K562 (cell line): ENCODE data around the gene CGNL1. TPM values are rescaled to one million over a fixed set of nuclear protein-coding genes. Genes with fewer than 3 reads are reported as not detected.

Experiments
- ATAC-seq: fragments of 200-7000 bp; cut with Tn5 transposase; 3 replicates; pipeline ENCODE4 v1.9.1; 2020; ENCODE audit warnings: moderate library complexity
- BruUV-seq: library from RNA; stranded (reverse); fragments of 400-500 nt; replicated peaks from 2 replicates; lab custom pipeline; 2021; lab: Mats Ljungman, UMichigan
- CTCF ChIA-PET: fragments of 300-600 bp; formaldehyde crosslinking; extraction: SDS; loops from one replicate; lab custom pipeline; 2021; ENCODE audit warnings: low intra/inter-chr PET ratio; lab: Yijun Ruan, JAX
- POLR2A ChIA-PET: fragments of 300-600, 350-650 bp; sonication (Branson Sonifier 250); formaldehyde crosslinking; extraction: SDS; loops from one replicate; lab custom pipeline; 2021; ENCODE audit warnings: antibody characterized with exemption, inconsistent platforms; lab: Yijun Ruan, JAX
- DNase-seq, 4 experiments: peaks; one replicate each; pipeline versions ENCODE4 v3.0.0 to v3.0.0-alpha.2; 2011 to 2018; ENCODE audit warnings: low spot score in 3 of 4, mixed read lengths in 3 of 4; ENCODE audit errors: extremely low read depth in 1 of 4
- FAIRE-seq: peaks from 2 replicates; lab custom pipeline; 2011; peaks lifted over from hg19 to GRCh38; lab: Jason Lieb, UNC
- H2AFZ ChIP-seq: 2 replicates; pipeline ENCODE4 v1.6.0; 2011; ENCODE audit warnings: low read depth, low read length, control low read depth, inconsistent platforms
- H3K27ac ChIP-seq: fragments of 200-600 bp; 3 replicates; pipeline ENCODE4 v1.8.0; 2011; ENCODE audit warnings: low read depth, mild to moderate bottlenecking, control low read depth, inconsistent platforms, low read length, moderate library complexity, mixed read lengths; ENCODE audit errors: extremely low read depth
- H3K27me3 ChIP-seq, 2 experiments: fragments of 300-600 bp in 1 of 2; 2 replicates in 1 of 2; 3 replicates in 1 of 2; pipeline versions ENCODE4 v1.6.0 to v1.8.0; 2011; ENCODE audit warnings: inconsistent platforms in 2 of 2, low read length in 2 of 2, mild to moderate bottlenecking in 1 of 2, mixed read lengths in 1 of 2, moderate library complexity in 1 of 2; ENCODE audit not compliant: control insufficient read depth in 2 of 2, insufficient read depth in 2 of 2
- H3K36me3 ChIP-seq: fragments of 300-600 bp; 3 replicates; pipeline ENCODE4 v1.8.0; 2011; ENCODE audit warnings: mild to moderate bottlenecking, low read length, inconsistent platforms; ENCODE audit not compliant: control insufficient read depth, insufficient read depth
- H3K4me1 ChIP-seq, 2 experiments: fragments of 200-600 bp in 1 of 2; replicated peaks in 1 of 2; 2 replicates in 1 of 2; 3 replicates in 1 of 2; pipeline versions ENCODE4 v1.5.1 to v1.8.0; 2011; ENCODE audit warnings: inconsistent platforms in 2 of 2, low read length in 2 of 2, mild to moderate bottlenecking in 1 of 2, mixed read lengths in 1 of 2, moderate library complexity in 1 of 2; ENCODE audit not compliant: control insufficient read depth in 2 of 2, insufficient read depth in 2 of 2
- H3K4me2 ChIP-seq: 2 replicates; pipeline ENCODE4 v1.6.1; 2011; ENCODE audit warnings: low read length, control low read depth, inconsistent platforms, mixed read lengths; ENCODE audit not compliant: insufficient read depth
- H3K4me3 ChIP-seq: fragments of 200-600 bp; sonication (generic), shearing (Covaris generic); 2 replicates; pipeline ENCODE4 v1.5.1; 2016; ENCODE audit warnings: control low read depth, inconsistent platforms
- H3K79me2 ChIP-seq: fragments of 200-600 bp; 3 replicates; pipeline ENCODE4 v1.8.0; 2011; ENCODE audit warnings: low read length, inconsistent platforms; ENCODE audit not compliant: control insufficient read depth, insufficient read depth
- H3K9ac ChIP-seq, 2 experiments: 2 replicates each; pipeline versions ENCODE4 v1.6.0 to v1.6.1; 2011; ENCODE audit warnings: low read depth in 2 of 2, low read length in 2 of 2, control low read depth in 1 of 2, inconsistent platforms in 1 of 2, mild to moderate bottlenecking in 1 of 2, mixed read lengths in 1 of 2; ENCODE audit not compliant: insufficient read depth in 1 of 2
- H3K9me1 ChIP-seq: one replicate; pipeline ENCODE4 v1.6.0; 2011; ENCODE audit warnings: inconsistent platforms, mild to moderate bottlenecking, low read length, moderate library complexity; ENCODE audit not compliant: control insufficient read depth, insufficient read depth
- H3K9me3 ChIP-seq: replicated peaks from 2 replicates; pipeline ENCODE4 v1.5.1; 2011; ENCODE audit warnings: low read depth, low read length, inconsistent platforms; ENCODE audit not compliant: control insufficient read depth, insufficient read depth
- H4K20me1 ChIP-seq: replicated peaks from 2 replicates; pipeline ENCODE4 v1.6.1; 2011; ENCODE audit warnings: low read length, inconsistent platforms, mixed read lengths; ENCODE audit not compliant: control insufficient read depth, insufficient read depth
- NR2C1 ChIP-seq, 2 experiments: fragments of 450-650 bp; IDR thresholded peaks; 2 replicates each; pipeline ENCODE4 v1.6.1; 2017; ENCODE audit warnings: mild to moderate bottlenecking in 2 of 2, antibody characterized with exemption in 1 of 2, inconsistent platforms in 1 of 2, missing compliant biosample characterization in 1 of 2, missing genetic modification characterization in 1 of 2
- SIN3A ChIP-seq, 2 experiments: fragments of 150-350 bp in 1 of 2; IDR thresholded peaks; 2 replicates each; pipeline ENCODE4 v1.6.1; 2011 to 2016; ENCODE audit warnings: borderline replicate concordance in 2 of 2, low read depth in 2 of 2, low read length in 2 of 2, mild to moderate bottlenecking in 2 of 2, moderate library complexity in 2 of 2; ENCODE audit not compliant: control insufficient read depth in 1 of 2
- TFAM ChIP-seq: fragments of 250-450 bp; sonication (Bioruptor Pico); conservative IDR thresholded peaks from 2 replicates; pipeline ENCODE4 v1.5.0; 2021; ENCODE audit warnings: mild to moderate bottlenecking, moderate library complexity
- ZNF12 ChIP-seq: sonication (generic); formaldehyde crosslinking; IDR thresholded peaks from 2 replicates; pipeline ENCODE4 v1.4.0; 2020; ENCODE audit warnings: mild to moderate bottlenecking, missing genetic modification reagents
- WGBS: fragments of 100-300 bp; shearing (Covaris generic); methylation state at CpG from one replicate; pipeline ENCODE4 v1.1.6; 2016; ENCODE audit warnings: low coverage, mixed read lengths; ENCODE audit not compliant: insufficient coverage; ENCODE audit errors: missing lambda C conversion rate; 5-methylcytosine and 5-hydroxymethylcytosine counted together
- in situ Hi-C: fragments of 300-500 bp; cut with MboI; formaldehyde crosslinking; loops from 4 replicates; pipeline ENCODE4 v1.15.0; 2018; ENCODE audit warnings: inconsistent platforms, mixed read lengths
- intact Hi-C: fragments of 100-400 bp; cut with micrococcal nuclease; formaldehyde crosslinking; loops from 2 replicates; pipeline ENCODE4 v1.14.2; 2022
- polyA plus RNA-seq, 8 experiments: library from polyadenylated mRNA; depleted of rRNA in 4 of 8; stranded (reverse) in 5 of 8; unstranded in 3 of 8; fragments of >200 nt; fragmentation: Nextera tagmentation in 2 of 8; fragmentation: Illumina TruSeq in 1 of 8; extraction: Ambion mirVana in 2 of 8; extraction: Trizol in 1 of 8; gene quantifications; 2 replicates each; pipeline versions ENCODE4 v1.2.1 to v1.2.3, GENCODE V29; 2011 to 2014; ENCODE audit warnings: inconsistent platforms in 1 of 8, missing spikeins in 1 of 8
- total RNA-seq, 7 experiments: library from RNA; depleted of rRNA in 6 of 7; stranded (reverse); fragments of >200 nt in 6 of 7; fragmentation: Illumina TruSeq in 2 of 7; extraction: Trizol in 2 of 7; gene quantifications; 2 replicates each; pipeline versions ENCODE4 v1.2.1 to v1.2.3, GENCODE V29; 2011 to 2021; ENCODE audit warnings: low replicate concordance in 1 of 7
- TF ChIP-seq, protein P1 (sequence below), 2 experiments: fragments of 450-650 bp in 1 of 2; IDR thresholded peaks; 2 replicates each; pipeline ENCODE4 v1.6.1; 2011 to 2017; ENCODE audit warnings: low read depth in 2 of 2, antibody characterized with exemption in 1 of 2, borderline replicate concordance in 1 of 2, low read length in 1 of 2, mild to moderate bottlenecking in 1 of 2, mixed read lengths in 1 of 2; ENCODE audit not compliant: control insufficient read depth in 1 of 2

Gene CGNL1
- total and polyA plus RNA-seq, 9 of the 15 experiments (the other 6 are each of a cell fraction or from before 2014, with no cell fraction given), result 0.01 to 0.07 TPM; not detected in 7

GRCh38 chr15:57343498-57343897 is 32.8 kb upstream of the CGNL1 start:
- no peaks in the 10 kb centered on the region for H3K27me3 ChIP-seq
- intact Hi-C loops, result loop anchor here (10.0 kb wide), 1 partner anchor 91 kb away; no protein-coding TSS in a partner anchor
- no peaks in the 10 kb centered on the region for H3K4me1 ChIP-seq
- POLR2A ChIA-PET, result interaction anchor here (0.6 to 2.0 kb wide), 3 partner anchors 9 to 184 kb away, joined by 3 to 5 read pairs (median 4); no protein-coding TSS in a partner anchor
- H3K9me3 ChIP-seq, result no peaks in the 10 kb centered on the region
- no peaks in the 10 kb centered on the region for H4K20me1 ChIP-seq
- H3K4me3 ChIP-seq, result no peak overlapping the region
- FAIRE-seq (no peak), ATAC-seq (no peak), DNase-seq (no peak)
- no peaks in the 10 kb centered on the region for H3K9me1 ChIP-seq
- in situ Hi-C loops, result loop anchor here (5.0 kb wide), 1 partner anchor 189 kb away; no protein-coding TSS in a partner anchor
- no peak overlapping the region for H2AFZ ChIP-seq
- H3K79me2 ChIP-seq, result no peaks in the 10 kb centered on the region
- no peaks in the 10 kb centered on the region for H3K36me3 ChIP-seq
- 26% methylated on average over 6 of the region's 6 CpGs for WGBS
- H3K4me2 ChIP-seq, result no peak overlapping the region
- CTCF ChIA-PET, result no interaction called here
- no peak overlapping the region for H3K27ac ChIP-seq
- H3K9ac ChIP-seq, result no peak overlapping the region
- no TSS peak for BruUV-seq
- no peak for TF ChIP-seq TFAM
- TF ChIP-seq SIN3A (IDR thresholded peaks at IDR 0.05; ENCODE audit: borderline replicate concordance in 2 of 2, control insufficient read depth in 1 of 2, low read depth in 2 of 2, low read length in 2 of 2), result no peak
- TF ChIP-seq ZNF12 (CRISPR knock-in tag), result no peak
- TF ChIP-seq, protein P1, sequence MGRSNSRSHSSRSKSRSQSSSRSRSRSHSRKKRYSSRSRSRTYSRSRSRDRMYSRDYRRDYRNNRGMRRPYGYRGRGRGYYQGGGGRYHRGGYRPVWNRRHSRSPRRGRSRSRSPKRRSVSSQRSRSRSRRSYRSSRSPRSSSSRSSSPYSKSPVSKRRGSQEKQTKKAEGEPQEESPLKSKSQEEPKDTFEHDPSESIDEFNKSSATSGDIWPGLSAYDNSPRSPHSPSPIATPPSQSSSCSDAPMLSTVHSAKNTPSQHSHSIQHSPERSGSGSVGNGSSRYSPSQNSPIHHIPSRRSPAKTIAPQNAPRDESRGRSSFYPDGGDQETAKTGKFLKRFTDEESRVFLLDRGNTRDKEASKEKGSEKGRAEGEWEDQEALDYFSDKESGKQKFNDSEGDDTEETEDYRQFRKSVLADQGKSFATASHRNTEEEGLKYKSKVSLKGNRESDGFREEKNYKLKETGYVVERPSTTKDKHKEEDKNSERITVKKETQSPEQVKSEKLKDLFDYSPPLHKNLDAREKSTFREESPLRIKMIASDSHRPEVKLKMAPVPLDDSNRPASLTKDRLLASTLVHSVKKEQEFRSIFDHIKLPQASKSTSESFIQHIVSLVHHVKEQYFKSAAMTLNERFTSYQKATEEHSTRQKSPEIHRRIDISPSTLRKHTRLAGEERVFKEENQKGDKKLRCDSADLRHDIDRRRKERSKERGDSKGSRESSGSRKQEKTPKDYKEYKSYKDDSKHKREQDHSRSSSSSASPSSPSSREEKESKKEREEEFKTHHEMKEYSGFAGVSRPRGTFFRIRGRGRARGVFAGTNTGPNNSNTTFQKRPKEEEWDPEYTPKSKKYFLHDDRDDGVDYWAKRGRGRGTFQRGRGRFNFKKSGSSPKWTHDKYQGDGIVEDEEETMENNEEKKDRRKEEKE (IDR thresholded peaks at IDR 0.05; ENCODE audit: borderline replicate concordance in 1 of 2, control insufficient read depth in 1 of 2, low read depth in 2 of 2, low read length in 1 of 2), result no peak
- no peak for TF ChIP-seq NR2C1 (IDR thresholded peaks at IDR 0.05)
- TF ChIP-seq NR2C1 (tag; IDR thresholded peaks at IDR 0.05), result no peak
